ENCODE results near the gene VARS2.
A peak's percentile ranks its signal among the peaks of the same experiment; 100 is the strongest.

VARS2 gene

GRCh38 chr6:30889921-30890645 lies 24.0 kb upstream of the VARS2 start:
- TF ChIP-seq CTCF (IDR thresholded peaks at IDR 0.05; ENCODE audit: insufficient read depth, low read depth, low read length, missing control alignments), result no peak
- peak; percentile 86 for DNase-seq (ENCODE audit: low read depth)
- H3K4me3 ChIP-seq (ENCODE audit: low read length), result no peak overlapping the region

GRCh38 chr6:30890646-30891449 lies 23.2 kb upstream of the VARS2 start:
- no peak overlapping the region for H3K4me3 ChIP-seq (ENCODE audit: low read length)
- no peak for DNase-seq (ENCODE audit: low read depth)
- TF ChIP-seq CTCF (IDR thresholded peaks at IDR 0.05; ENCODE audit: insufficient read depth, low read depth, low read length, missing control alignments), result no peak

GRCh38 chr6:30891450-30891723 lies 22.7 kb upstream of the VARS2 start:
- DNase-seq (ENCODE audit: low read depth), result no peak
- no peak for TF ChIP-seq CTCF (IDR thresholded peaks at IDR 0.05; ENCODE audit: insufficient read depth, low read depth, low read length, missing control alignments)
- no peak overlapping the region for H3K4me3 ChIP-seq (ENCODE audit: low read length)

GRCh38 chr6:30891816-30892538 lies 22.1 kb upstream of the VARS2 start:
- no peak for TF ChIP-seq CTCF (IDR thresholded peaks at IDR 0.05; ENCODE audit: insufficient read depth, low read depth, low read length, missing control alignments)
- no peak overlapping the region for H3K4me3 ChIP-seq (ENCODE audit: low read length)

GRCh38 chr6:30893001-30893591 lies 20.9 kb upstream of the VARS2 start:
- no peak overlapping the region for H3K4me3 ChIP-seq (ENCODE audit: low read length)
- no peak for DNase-seq (ENCODE audit: low read depth)
- no peak for TF ChIP-seq CTCF (IDR thresholded peaks at IDR 0.05; ENCODE audit: insufficient read depth, low read depth, low read length, missing control alignments)

More at GRCh38 chr6:30891816-30892538, 22.1 kb upstream of the VARS2 start:
- no peak for DNase-seq (ENCODE audit: low read depth)

GRCh38 chr6:30893666-30894065 lies 20.4 kb upstream of the VARS2 start:
- no peak for DNase-seq (ENCODE audit: low read depth)
- no peak for TF ChIP-seq CTCF (IDR thresholded peaks at IDR 0.05; ENCODE audit: insufficient read depth, low read depth, low read length, missing control alignments)
- H3K4me3 ChIP-seq (ENCODE audit: low read length), result no peak overlapping the region

Data from epithelial cell of esophagus (primary cell).